Endothelial cell of umbilical vein (primary cell): ENCODE measurements around the gene AKAP13. TPM values are rescaled to one million over a fixed set of nuclear protein-coding genes. Genes with fewer than 3 reads are reported as not detected.

Experiments
- BruUV-seq: library from RNA; stranded (reverse); fragments of 400-500 nt; replicated peaks from 2 replicates; lab custom pipeline; 2021; lab: Mats Ljungman, UMichigan
- CTCF ChIA-PET: fragments of 300-600, 350-600 bp; sonication (Branson Sonifier 250); formaldehyde crosslinking; loops from one replicate; lab custom pipeline; 2021; ENCODE audit warnings: antibody characterized with exemption, inconsistent platforms; lab: Charles Lee
- POLR2A ChIA-PET: fragments of 300-600, 350-600 bp; sonication (Branson Sonifier 250); formaldehyde crosslinking; loops from one replicate; lab custom pipeline; 2021; ENCODE audit warnings: antibody characterized with exemption, inconsistent platforms; lab: Charles Lee
- DNase-seq: peaks from one replicate; pipeline ENCODE4 v3.0.0-alpha.2; 2011; ENCODE audit warnings: low read depth, low spot score
- FAIRE-seq: peaks from 2 replicates; lab custom pipeline; 2011; peaks lifted over from hg19 to GRCh38; lab: Jason Lieb, UNC
- H2AFZ ChIP-seq: 2 replicates; pipeline ENCODE4 v1.6.0; 2012; ENCODE audit warnings: low read depth, low read length, control low read depth, inconsistent platforms
- H3K27ac ChIP-seq: 2 replicates; pipeline ENCODE4 v1.5.1; 2011; ENCODE audit warnings: low read depth, mild to moderate bottlenecking, control low read depth, low read length, moderate library complexity; ENCODE audit not compliant: insufficient read depth
- H3K27me3 ChIP-seq, 2 experiments: 2 replicates each; pipeline versions ENCODE4 v1.6.0 to v1.6.1; 2011; ENCODE audit warnings: low read length in 2 of 2, mixed read lengths in 1 of 2; ENCODE audit not compliant: control insufficient read depth in 2 of 2, insufficient read depth in 2 of 2
- H3K36me3 ChIP-seq, 2 experiments: 2 replicates in 1 of 2; 3 replicates in 1 of 2; pipeline ENCODE4 v1.5.1; 2011; ENCODE audit warnings: low read length in 2 of 2, mild to moderate bottlenecking in 1 of 2, moderate library complexity in 1 of 2; ENCODE audit not compliant: control insufficient read depth in 2 of 2, insufficient read depth in 2 of 2; ENCODE audit errors: extremely low read depth in 1 of 2
- H3K4me1 ChIP-seq: 3 replicates; pipeline ENCODE4 v1.5.1; 2011; ENCODE audit warnings: mild to moderate bottlenecking, low read length; ENCODE audit not compliant: control insufficient read depth, insufficient read depth; ENCODE audit errors: extremely low read depth
- H3K4me2 ChIP-seq: 2 replicates; pipeline ENCODE4 v1.6.1; 2011; ENCODE audit warnings: low read length, control low read depth, mixed read lengths; ENCODE audit not compliant: insufficient read depth
- H3K4me3 ChIP-seq, 3 experiments: fragments of 200-600 bp in 1 of 3; sonication (generic), shearing (Covaris generic) in 1 of 3; replicated peaks in 1 of 3; 2 replicates each; pipeline ENCODE4 v1.5.1; 2011 to 2016; ENCODE audit warnings: control low read depth in 3 of 3, low read length in 3 of 3, mild to moderate bottlenecking in 2 of 3, inconsistent platforms in 1 of 3, low read depth in 1 of 3, moderate library complexity in 1 of 3; ENCODE audit not compliant: insufficient read depth in 1 of 3
- H3K79me2 ChIP-seq: 2 replicates; pipeline ENCODE4 v1.6.0; 2012; ENCODE audit warnings: low read length, inconsistent platforms; ENCODE audit not compliant: control insufficient read depth, insufficient read depth
- H3K9ac ChIP-seq: replicated peaks from 2 replicates; pipeline ENCODE3; 2011; ENCODE audit warnings: low read length, control low read depth; ENCODE audit not compliant: insufficient read depth; ENCODE audit errors: extremely low read depth
- H3K9me1 ChIP-seq: replicated peaks from 3 replicates; pipeline ENCODE4 v1.6.0; 2011; ENCODE audit warnings: mild to moderate bottlenecking, low read length; ENCODE audit not compliant: control insufficient read depth, insufficient read depth; ENCODE audit errors: extremely low read depth
- H3K9me3 ChIP-seq: replicated peaks from 2 replicates; pipeline ENCODE4 v1.5.1; 2012; ENCODE audit warnings: low read length, inconsistent platforms; ENCODE audit not compliant: control insufficient read depth, insufficient read depth
- H4K20me1 ChIP-seq: replicated peaks from 2 replicates; pipeline ENCODE3; 2011; ENCODE audit warnings: mild to moderate bottlenecking, low read length; ENCODE audit not compliant: control insufficient read depth, insufficient read depth; ENCODE audit errors: extremely low read depth
- EZH2 ChIP-seq: IDR thresholded peaks from 2 replicates; pipeline ENCODE4 v1.6.1; 2012; ENCODE audit warnings: borderline replicate concordance, low read depth, mild to moderate bottlenecking, moderate library complexity, low read length, inconsistent platforms; ENCODE audit not compliant: severe bottlenecking
- FOS ChIP-seq: IDR thresholded peaks from 2 replicates; pipeline ENCODE4 v1.6.1; 2011; ENCODE audit warnings: mild to moderate bottlenecking, low read length, moderate library complexity, borderline replicate concordance; ENCODE audit not compliant: insufficient read depth
- GATA2 ChIP-seq: IDR thresholded peaks from 2 replicates; pipeline ENCODE4 v1.7.0; 2011; ENCODE audit warnings: low read depth, mild to moderate bottlenecking, moderate library complexity, mixed read lengths, low read length; ENCODE audit not compliant: insufficient read length, insufficient read depth
- JUN ChIP-seq: IDR thresholded peaks from 2 replicates; pipeline ENCODE4 v1.6.1; 2011; ENCODE audit warnings: borderline replicate concordance, low read depth; ENCODE audit not compliant: insufficient read length, insufficient read depth
- MYC ChIP-seq: IDR thresholded peaks from one replicate; pipeline ENCODE4 v1.6.1; 2011; ENCODE audit warnings: mild to moderate bottlenecking, low read depth, low read length
- POLR2A ChIP-seq: IDR thresholded peaks from 2 replicates; pipeline ENCODE4 v1.6.1; 2012; ENCODE audit warnings: low read depth, mild to moderate bottlenecking, control low read depth, low read length
- POLR2AphosphoS5 ChIP-seq: IDR thresholded peaks from 2 replicates; pipeline ENCODE4 v1.6.1; 2012; ENCODE audit warnings: low read depth, mild to moderate bottlenecking, control low read depth, low read length, moderate library complexity; ENCODE audit not compliant: insufficient read depth
- dilution Hi-C: fragments of 300-500 bp; cut with MboI; formaldehyde crosslinking; loops from one replicate; pipeline ENCODE4 v1.15.0; 2019; ENCODE audit warnings: low sequenced_read_pairs; ENCODE audit not compliant: extremely low pct_ligation_motif_present
- intact Hi-C: fragments of 100-400 bp; cut with micrococcal nuclease; formaldehyde crosslinking; loops from one replicate; pipeline ENCODE4 v1.10.0; 2022
- polyA plus RNA-seq, 4 experiments: library from polyadenylated mRNA; depleted of rRNA in 3 of 4; stranded (reverse) in 3 of 4; unstranded in 1 of 4; fragments of >200 nt; gene quantifications; 2 replicates each; pipeline versions ENCODE4 v1.2.1 to v1.2.3, GENCODE V29; 2011 to 2012; ENCODE audit warnings: missing spikeins in 1 of 4
- total RNA-seq: library from RNA; stranded (reverse); gene quantifications from 2 replicates; pipeline ENCODE4 v1.2.3, GENCODE V29; 2021
- TF ChIP-seq, protein P1 (sequence below): IDR thresholded peaks from 2 replicates; pipeline ENCODE4 v1.6.1; 2011; ENCODE audit not compliant: insufficient read depth, insufficient read length
- TF ChIP-seq, protein P2 (sequence below), 2 donors: IDR thresholded peaks; 1 replicate in 1 of 2; 2 replicates in 1 of 2; pipeline ENCODE4 v1.5.1; 2011; ENCODE audit warnings: low read length in 2 of 2, mild to moderate bottlenecking in 2 of 2, moderate library complexity in 2 of 2, control low read depth in 1 of 2, inconsistent platforms in 1 of 2, low read depth in 1 of 2; ENCODE audit not compliant: insufficient read depth in 1 of 2; ENCODE audit errors: extremely low read depth in 1 of 2

The AKAP13 gene
- total and polyA plus RNA-seq, 2 donors (not counting 3 experiments of a cell fraction or from before 2014, with no cell fraction given), result 22.8 to 87.8 TPM

DNA sequence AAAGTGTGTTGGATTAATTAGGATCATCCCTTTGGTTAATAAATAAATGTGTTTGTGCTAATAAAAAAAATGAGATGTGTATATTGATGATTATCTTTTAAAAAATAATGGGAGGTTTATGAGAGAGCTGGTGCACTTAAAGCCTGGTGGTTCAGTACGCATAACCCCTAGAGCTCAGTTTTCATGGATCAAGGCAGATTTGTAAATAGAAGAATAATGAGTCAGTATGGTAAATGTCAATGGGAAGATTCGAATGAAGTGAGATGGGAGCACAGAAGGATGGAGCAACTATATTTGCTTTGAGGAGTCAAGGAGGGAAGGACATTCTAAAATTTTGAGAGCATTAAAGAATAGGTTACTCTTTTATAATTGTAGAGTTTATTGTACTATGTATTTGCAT is 35.4 kb downstream of the AKAP13 start:
- Histone ChIP-seq H4K20me1 (no peaks in the 10 kb centered on the region), H3K4me3 (no peak overlapping the region), H3K27me3 (no peaks in the 10 kb centered on the region), H3K4me2 (no peak overlapping the region), H3K9me1 (no peaks in the 10 kb centered on the region), H3K9ac (no peak overlapping the region), H3K4me1 (peaks cover 35% of the 10 kb centered on the region), H3K79me2 (peaks cover 71% of the 10 kb centered on the region), H3K27ac (no peak overlapping the region), H2AFZ (no peak overlapping the region), H3K36me3 (no peaks in the 10 kb centered on the region), H3K9me3 (no peaks in the 10 kb centered on the region)
- ChIA-PET POLR2A (no interaction called here), CTCF (interaction anchor here (0.8 to 5.0 kb wide), 6 partner anchors 8 to 119 kb away, joined by 3 to 107 read pairs (median 34); partner anchors contain the start of gene AKAP13)
- intact Hi-C loops (no loop called here), dilution Hi-C loops (no loop called here)
- FAIRE-seq (no peak), DNase-seq (no peak)
- BruUV-seq, result no TSS peak
- TF ChIP-seq POLR2A (no peak), FOS (no peak), POLR2AphosphoS5 (no peak), EZH2 (no peak), JUN (no peak), GATA2 (no peak), MYC (no peak)
- TF ChIP-seq, protein P1, sequence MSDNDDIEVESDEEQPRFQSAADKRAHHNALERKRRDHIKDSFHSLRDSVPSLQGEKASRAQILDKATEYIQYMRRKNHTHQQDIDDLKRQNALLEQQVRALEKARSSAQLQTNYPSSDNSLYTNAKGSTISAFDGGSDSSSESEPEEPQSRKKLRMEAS, result no peak
- TF ChIP-seq, protein P2, sequence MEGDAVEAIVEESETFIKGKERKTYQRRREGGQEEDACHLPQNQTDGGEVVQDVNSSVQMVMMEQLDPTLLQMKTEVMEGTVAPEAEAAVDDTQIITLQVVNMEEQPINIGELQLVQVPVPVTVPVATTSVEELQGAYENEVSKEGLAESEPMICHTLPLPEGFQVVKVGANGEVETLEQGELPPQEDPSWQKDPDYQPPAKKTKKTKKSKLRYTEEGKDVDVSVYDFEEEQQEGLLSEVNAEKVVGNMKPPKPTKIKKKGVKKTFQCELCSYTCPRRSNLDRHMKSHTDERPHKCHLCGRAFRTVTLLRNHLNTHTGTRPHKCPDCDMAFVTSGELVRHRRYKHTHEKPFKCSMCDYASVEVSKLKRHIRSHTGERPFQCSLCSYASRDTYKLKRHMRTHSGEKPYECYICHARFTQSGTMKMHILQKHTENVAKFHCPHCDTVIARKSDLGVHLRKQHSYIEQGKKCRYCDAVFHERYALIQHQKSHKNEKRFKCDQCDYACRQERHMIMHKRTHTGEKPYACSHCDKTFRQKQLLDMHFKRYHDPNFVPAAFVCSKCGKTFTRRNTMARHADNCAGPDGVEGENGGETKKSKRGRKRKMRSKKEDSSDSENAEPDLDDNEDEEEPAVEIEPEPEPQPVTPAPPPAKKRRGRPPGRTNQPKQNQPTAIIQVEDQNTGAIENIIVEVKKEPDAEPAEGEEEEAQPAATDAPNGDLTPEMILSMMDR (IDR thresholded peaks at IDR 0.05; ENCODE audit: extremely low read depth in 1 of 2, insufficient read depth in 1 of 2, low read depth in 1 of 2, low read length in 2 of 2), result no peak
